T-helper 2 cell treated with Interferon-gamma antibody and Interleukin-4, amounts not matched to agents 5 μg/mL and 100 μg/mL, for 36 hours (primary cell): ENCODE measurements around the gene OR1C1.
"Not testable (repeated sequence)": the region's sequence is repeated elsewhere in the genome, so short reads cannot be mapped to it uniquely, and the experiment has no call there.

Experiments
- DNase-seq: peaks from one replicate; pipeline ENCODE4 v3.0.0; 2021; ENCODE audit warnings: low spot score
- H3K27ac Mint-ChIP-seq: one replicate; pipeline ENCODE4 v1.8.0; 2021; ENCODE audit warnings: mild to moderate bottlenecking, mixed read lengths
- H3K27me3 Mint-ChIP-seq: one replicate; pipeline ENCODE4 v1.8.0; 2021; ENCODE audit warnings: low read depth, mixed read lengths
- H3K36me3 Mint-ChIP-seq: one replicate; pipeline ENCODE4 v1.8.0; 2021; ENCODE audit warnings: low read depth, mixed read lengths
- H3K4me1 Mint-ChIP-seq: one replicate; pipeline ENCODE4 v1.8.0; 2021; ENCODE audit warnings: low read depth, mixed read lengths
- H3K4me3 Mint-ChIP-seq: one replicate; pipeline ENCODE4 v1.8.0; 2022; ENCODE audit warnings: mild to moderate bottlenecking, moderate library complexity, mixed read lengths
- H3K9me3 Mint-ChIP-seq: one replicate; pipeline ENCODE4 v1.8.0; 2021; ENCODE audit warnings: mixed read lengths

The OR1C1 gene

GRCh38 chr1:247713753-247714152, 46.6 kb downstream of the OR1C1 start:
- DNase-seq: no peak
- Mint-ChIP-seq H3K9me3 (no peaks in the 10 kb centered on the region), H3K4me1 (no peaks in the 10 kb centered on the region)

GRCh38 chr1:247710681-247711080, 49.7 kb downstream of the OR1C1 start:
- H3K36me3 Mint-ChIP-seq, H3K27ac Mint-ChIP-seq, H3K4me3 Mint-ChIP-seq, H3K9me3 Mint-ChIP-seq, H3K4me1 Mint-ChIP-seq, H3K27me3 Mint-ChIP-seq, DNase-seq: not testable (repeated sequence)

More at GRCh38 chr1:247713753-247714152, 46.6 kb downstream of the OR1C1 start:
- H3K27ac Mint-ChIP-seq: no peak overlapping the region
- no peaks in the 10 kb centered on the region for H3K36me3 Mint-ChIP-seq
- no peaks in the 10 kb centered on the region for H3K27me3 Mint-ChIP-seq
- no peak overlapping the region for H3K4me3 Mint-ChIP-seq
